Loucy (cell line): Measurements from ENCODE around the gene GSE1.

ENCODE experiments used
- H2AFZ ChIP-seq: fragments of 200-600 bp; sonication (generic); 2 replicates; pipeline ENCODE4 v1.6.0; 2016; ENCODE audit warnings: antibody characterized with exemption, mild to moderate bottlenecking, low read length, moderate library complexity
- H3F3A ChIP-seq: fragments of 200-600 bp; 2 replicates; pipeline ENCODE4 v1.6.0; 2016; ENCODE audit warnings: antibody characterized with exemption, low read depth, mild to moderate bottlenecking
- H3K27me3 ChIP-seq: fragments of 200-600 bp; sonication (generic); 2 replicates; pipeline ENCODE4 v1.6.1; 2014; ENCODE audit warnings: low read length, mild to moderate bottlenecking; ENCODE audit not compliant: insufficient read depth, poor library complexity, severe bottlenecking
- H3K36me3 ChIP-seq: fragments of 200-600 bp; sonication (generic); 2 replicates; pipeline ENCODE4 v1.6.1; 2016; ENCODE audit warnings: low read length; ENCODE audit not compliant: insufficient read depth
- H3K4me1 ChIP-seq: fragments of 200-600 bp; sonication (generic); 2 replicates; pipeline ENCODE4 v1.5.1; 2014; ENCODE audit warnings: low read length, mild to moderate bottlenecking; ENCODE audit not compliant: insufficient read depth, poor library complexity, severe bottlenecking
- H3K4me2 ChIP-seq: fragments of 200-600 bp; sonication (generic); 2 replicates; pipeline ENCODE4 v1.6.0; 2014; ENCODE audit warnings: antibody characterized with exemption, low read length, low read depth, mild to moderate bottlenecking; ENCODE audit not compliant: poor library complexity, severe bottlenecking
- H3K4me3 ChIP-seq: fragments of 200-600 bp; sonication (generic); 2 replicates; pipeline ENCODE4 v1.5.1; 2014; ENCODE audit warnings: low read length, mild to moderate bottlenecking, mixed read lengths; ENCODE audit not compliant: poor library complexity, severe bottlenecking
- H3K79me2 ChIP-seq: fragments of 200-600 bp; sonication (generic); 2 replicates; pipeline ENCODE4 v1.6.1; 2014; ENCODE audit warnings: low read length; ENCODE audit not compliant: insufficient read depth
- H3K9ac ChIP-seq: fragments of 200-600 bp; sonication (generic); 2 replicates; pipeline ENCODE4 v1.6.0; 2014; ENCODE audit warnings: mild to moderate bottlenecking, low read depth, low read length, moderate library complexity; ENCODE audit not compliant: poor library complexity, severe bottlenecking
- H3K9me2 ChIP-seq: fragments of 200-600 bp; sonication (generic); replicated peaks from 2 replicates; pipeline ENCODE4 v1.6.1; 2016; ENCODE audit warnings: low read depth, low read length, mixed read lengths
- H3K9me3 ChIP-seq: fragments of 200-600 bp; sonication (generic); 2 replicates; pipeline ENCODE4 v1.6.1; 2014; ENCODE audit warnings: mild to moderate bottlenecking, antibody characterized with exemption, low read length, low read depth; ENCODE audit not compliant: insufficient read depth
- H4K20me1 ChIP-seq: fragments of 200-600 bp; sonication (generic); 2 replicates; pipeline ENCODE4 v1.6.0; 2014; ENCODE audit warnings: antibody characterized with exemption, low read length, mild to moderate bottlenecking; ENCODE audit not compliant: insufficient read depth, poor library complexity, severe bottlenecking
- CTCF ChIP-seq: fragments of 200-600 bp; sonication (generic); conservative IDR thresholded peaks from 2 replicates; pipeline ENCODE4 v1.5.1; 2014; ENCODE audit warnings: mild to moderate bottlenecking, antibody characterized with exemption, low read length
- EZH2phosphoT487 ChIP-seq: fragments of 200-600 bp; IDR thresholded peaks from 2 replicates; pipeline ENCODE4 v1.6.1; 2018; ENCODE audit warnings: antibody characterized with exemption, mild to moderate bottlenecking, moderate library complexity, borderline replicate concordance

The GSE1 gene

GRCh38 chr16:85668676-85669424 is 55.7 kb downstream of the GSE1 start:
- no peak overlapping the region for H3K4me2 ChIP-seq
- no peaks in the 10 kb centered on the region for H3K79me2 ChIP-seq
- H3K36me3 ChIP-seq: peaks cover 97% of the 10 kb centered on the region
- no peaks in the 10 kb centered on the region for H3K4me1 ChIP-seq
- H3K27me3 ChIP-seq: no peaks in the 10 kb centered on the region
- H3K9me2 ChIP-seq: no peaks in the 10 kb centered on the region
- H3K9ac ChIP-seq: no peak overlapping the region
- peaks cover 8% of the 10 kb centered on the region for H4K20me1 ChIP-seq
- no peak overlapping the region for H2AFZ ChIP-seq
- no peak overlapping the region for H3K4me3 ChIP-seq
- no peak for TF ChIP-seq CTCF
- TF ChIP-seq EZH2phosphoT487: no peak
- H3F3A ChIP-seq: no peaks in the 10 kb centered on the region; the same call in 1 of the 2 replicates
- no peaks in the 10 kb centered on the region for H3K9me3 ChIP-seq

DNA sequence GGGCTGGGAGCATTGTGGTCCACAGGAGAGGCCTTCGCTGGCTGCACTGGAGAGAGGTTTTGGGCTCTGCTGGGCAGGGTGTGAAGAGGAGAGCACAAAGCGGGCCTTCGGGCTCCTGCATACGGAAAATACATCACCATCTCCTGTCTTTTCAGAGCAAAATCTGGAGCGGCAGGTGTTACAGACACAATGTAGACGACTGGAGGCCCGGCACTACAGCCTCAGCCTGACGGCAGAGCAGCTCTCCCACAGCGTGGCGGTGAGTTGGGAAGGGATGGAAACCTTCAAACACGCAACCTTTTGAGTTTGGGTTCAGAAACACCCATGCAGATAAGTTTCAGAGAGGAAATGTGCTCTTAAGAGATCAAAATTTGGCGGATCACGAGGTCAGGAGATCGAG is 57.7 kb downstream of the GSE1 start:
- Histone ChIP-seq H3K4me2 (no peak overlapping the region), H3K4me3 (no peak overlapping the region), H3F3A (peaks cover 6% of the 10 kb centered on the region; the same call in 1 of the 2 replicates), H3K9me3 (no peaks in the 10 kb centered on the region), H4K20me1 (peaks cover 6% of the 10 kb centered on the region), H3K79me2 (no peaks in the 10 kb centered on the region), H3K9ac (no peak overlapping the region), H3K27me3 (no peaks in the 10 kb centered on the region), H3K4me1 (no peaks in the 10 kb centered on the region), H2AFZ (no peak overlapping the region), H3K36me3 (peaks cover 97% of the 10 kb centered on the region), H3K9me2 (no peaks in the 10 kb centered on the region)
- no peak for TF ChIP-seq CTCF
- no peak for TF ChIP-seq EZH2phosphoT487

DNA sequence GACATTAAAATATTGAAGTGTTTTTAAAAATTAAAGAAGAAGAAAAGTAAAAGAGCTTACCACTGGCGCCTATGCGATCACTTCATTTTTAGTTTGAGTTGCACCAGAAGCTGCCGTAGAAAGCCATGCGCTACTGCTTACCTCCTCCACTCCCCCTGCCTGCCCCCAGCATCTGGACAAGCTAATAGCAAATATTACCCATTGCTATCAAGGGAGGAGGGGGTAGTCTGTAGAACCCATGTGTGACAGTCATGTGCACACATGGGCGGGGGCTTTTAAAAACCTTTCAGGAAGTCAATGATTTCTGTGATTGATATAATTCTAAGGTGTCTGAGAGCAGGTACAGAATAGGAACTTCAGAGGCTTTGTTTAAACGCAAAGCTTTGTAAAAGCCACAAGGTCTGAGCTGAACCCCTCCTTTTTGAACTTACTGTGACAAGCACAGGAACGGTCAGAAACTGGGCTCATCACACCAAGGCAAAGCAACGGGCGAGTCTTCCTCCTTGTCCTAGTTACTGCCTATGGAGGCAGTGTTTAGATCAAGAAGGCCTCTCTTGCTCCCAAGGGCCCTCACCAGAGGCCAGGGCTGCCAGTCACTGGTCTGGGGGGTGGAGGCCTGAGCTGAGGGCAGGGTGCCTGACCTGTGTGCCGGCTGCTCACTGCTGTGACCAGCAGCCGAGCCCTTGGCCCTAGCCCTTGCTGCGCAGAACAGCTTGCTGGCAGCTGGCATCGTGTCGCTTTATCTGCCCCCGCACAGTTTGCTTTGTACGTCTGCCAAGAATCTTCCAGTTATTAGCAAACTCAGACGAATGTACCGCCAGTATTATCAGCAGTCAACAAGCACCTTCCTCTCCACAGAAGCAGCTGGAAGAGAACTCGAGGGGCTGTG is 60.7 kb downstream of the GSE1 start:
- peaks cover 6% of the 10 kb centered on the region; the same call in 1 of the 2 replicates for H3F3A ChIP-seq
- H4K20me1 ChIP-seq: peaks cover 10% of the 10 kb centered on the region
- no peaks in the 10 kb centered on the region for H3K9me2 ChIP-seq
- H3K9me3 ChIP-seq: no peaks in the 10 kb centered on the region
- H3K79me2 ChIP-seq: no peaks in the 10 kb centered on the region
- TF ChIP-seq CTCF (no peak), EZH2phosphoT487 (no peak)
- H3K27me3 ChIP-seq: no peaks in the 10 kb centered on the region
- H3K36me3 ChIP-seq: peaks cover 95% of the 10 kb centered on the region
- no peak overlapping the region for H3K9ac ChIP-seq
- no peaks in the 10 kb centered on the region for H3K4me1 ChIP-seq
- H3K4me3 ChIP-seq: no peak overlapping the region
- no peak overlapping the region for H3K4me2 ChIP-seq
- H2AFZ ChIP-seq: no peak overlapping the region
